ENCODE measurements around the gene CHAMP1. TPM values are rescaled to one million over a fixed set of nuclear protein-coding genes. Genes with fewer than 3 reads are reported as not detected.

Gene CHAMP1
- total RNA-seq, 1 experiment from 2014 or later = 15.3 TPM

DNA sequence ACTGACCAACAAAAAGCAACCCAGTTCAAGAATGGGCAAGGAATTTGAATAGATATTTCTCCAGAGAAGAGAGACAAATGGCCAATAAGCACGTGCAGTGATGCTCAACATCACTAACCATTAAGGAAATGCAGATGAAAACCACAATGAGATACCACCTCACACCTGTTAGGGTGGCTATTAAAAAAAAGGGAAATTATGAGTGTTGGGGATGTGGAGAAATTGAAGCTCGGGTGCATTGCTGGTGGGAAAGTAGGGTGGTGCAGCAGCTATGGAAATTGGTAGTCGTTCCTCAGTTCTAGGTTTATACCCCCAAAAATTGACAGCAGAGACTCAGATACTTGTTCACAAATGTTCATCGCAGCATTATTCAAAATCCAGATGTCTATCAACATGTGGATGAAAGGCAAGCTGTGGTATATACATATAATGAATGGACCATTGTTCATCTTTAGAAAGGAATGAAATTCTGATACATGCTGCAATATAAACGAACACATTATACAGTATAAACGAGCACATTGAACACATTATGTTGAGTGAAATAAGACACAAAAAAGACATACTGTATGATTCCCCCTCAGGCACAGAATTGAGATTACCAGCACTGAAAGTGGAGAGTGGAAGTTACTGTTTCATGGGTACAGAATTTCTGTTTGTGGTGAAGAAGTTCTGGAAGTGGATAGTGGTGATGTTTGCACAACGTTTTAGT is 927 bp downstream of the CHAMP1 start:
- TSS peak; percentile 86 for BruUV-seq (replicated peaks)
- in situ Hi-C loops (cut with HindIII; ENCODE audit: low pct_unique_long_range_greater_than_20kb, low sequenced_read_pairs) (no loop called here), intact Hi-C loops (cut with micrococcal nuclease; ENCODE audit: unreplicated experiment) (no loop called here)
- ATAC-seq (no peak), DNase-seq (ENCODE audit: low read depth, low spot score) (no peak)
- H3K27me3 ChIP-seq (ENCODE audit: control insufficient read depth, insufficient read depth, low read length) = no peaks in the 10 kb centered on the region
- TF ChIP-seq REST (IDR thresholded peaks at IDR 0.05; ENCODE audit: insufficient read depth in 1 of 2, low read depth in 2 of 2, low read length in 1 of 2) (no peak), TCF7L2 (IDR thresholded peaks at IDR 0.05; ENCODE audit: low read depth, low read length) (no peak), POLR2AphosphoS5 (IDR thresholded peaks at IDR 0.05; ENCODE audit: low read depth, low read length) (no peak), SIN3A (IDR thresholded peaks at IDR 0.05; ENCODE audit: borderline replicate concordance, insufficient read depth, low read depth, low read length) (no peak), CTCF (IDR thresholded peaks at IDR 0.05) (no peak)
- CTCF ChIA-PET = no interaction called here
- H3K9me3 ChIP-seq (ENCODE audit: control insufficient read depth, insufficient read depth, low read depth, low read length) = no peaks in the 10 kb centered on the region
- peak overlapping the region; percentile 73 to 76 for H3K4me3 ChIP-seq (ENCODE audit: low read depth in 2 of 2, low read length in 2 of 2)
- H3K36me3 ChIP-seq (ENCODE audit: control insufficient read depth, insufficient read depth, low read length) = peaks cover 7% of the 10 kb centered on the region; the same call in 1 of the 2 replicates
- H3K27ac ChIP-seq (ENCODE audit: low read length) = peak overlapping the region; percentile 83
- POLR2A ChIA-PET = no interaction called here
- H3K4me1 ChIP-seq (ENCODE audit: control insufficient read depth, insufficient read depth, low read length) = 0 out of 2 replicates have a peak, but pooled peaks cover 4% of the 10 kb centered on the region

DNA sequence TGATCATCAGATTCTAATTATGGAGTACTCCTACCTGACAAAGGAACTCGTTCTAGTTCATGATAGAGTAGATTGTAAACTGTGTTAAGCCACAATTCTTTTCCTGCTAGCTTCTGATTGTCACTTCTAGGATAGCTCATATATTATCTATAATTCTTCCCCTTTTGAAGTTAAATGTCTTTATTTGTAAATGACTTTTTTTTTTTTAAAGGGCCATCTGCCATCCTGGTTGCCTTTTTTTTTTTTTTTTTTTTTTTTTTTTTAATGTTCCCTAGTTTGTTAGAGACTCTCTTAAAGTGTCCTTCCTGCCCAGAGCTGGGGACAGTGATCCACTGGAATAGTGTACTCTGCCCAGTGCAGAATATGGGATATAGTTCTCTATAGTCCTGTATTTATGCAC is 4.3 kb downstream of the CHAMP1 start:
- no peak for ATAC-seq
- H3K4me1 ChIP-seq (ENCODE audit: control insufficient read depth, insufficient read depth, low read length) = 0 out of 2 replicates have a peak, but pooled peaks cover 4% of the 10 kb centered on the region
- BruUV-seq (replicated peaks) = no TSS peak
- CTCF ChIA-PET = no interaction called here
- no peak for DNase-seq (ENCODE audit: low read depth, low spot score)
- POLR2A ChIA-PET = no interaction called here
- peaks cover 12% of the 10 kb centered on the region for H3K36me3 ChIP-seq (ENCODE audit: control insufficient read depth, insufficient read depth, low read length)
- in situ Hi-C loops (cut with HindIII; ENCODE audit: low pct_unique_long_range_greater_than_20kb, low sequenced_read_pairs) (no loop called here), intact Hi-C loops (cut with micrococcal nuclease; ENCODE audit: unreplicated experiment) (no loop called here)
- TF ChIP-seq REST (IDR thresholded peaks at IDR 0.05; ENCODE audit: insufficient read depth in 1 of 2, low read depth in 2 of 2, low read length in 1 of 2) = no peak
- no peak for TF ChIP-seq POLR2AphosphoS5 (IDR thresholded peaks at IDR 0.05; ENCODE audit: low read depth, low read length)
- TF ChIP-seq TCF7L2 (IDR thresholded peaks at IDR 0.05; ENCODE audit: low read depth, low read length) = no peak
- TF ChIP-seq CTCF (IDR thresholded peaks at IDR 0.05) = no peak
- no peak for TF ChIP-seq SIN3A (IDR thresholded peaks at IDR 0.05; ENCODE audit: borderline replicate concordance, insufficient read depth, low read depth, low read length)
- H3K9me3 ChIP-seq (ENCODE audit: control insufficient read depth, insufficient read depth, low read depth, low read length) = no peaks in the 10 kb centered on the region
- no peaks in the 10 kb centered on the region for H3K27me3 ChIP-seq (ENCODE audit: control insufficient read depth, insufficient read depth, low read length)
- no peak overlapping the region for H3K27ac ChIP-seq (ENCODE audit: low read length)
- H3K4me3 ChIP-seq (ENCODE audit: low read depth in 2 of 2, low read length in 2 of 2) = no peak overlapping the region

Data from Panc1 (cell line).